RWPE2 (cell line): ENCODE data around the gene OR2AE1.

Source experiments
- ATAC-seq: fragments of 200-7000 bp; cut with Tn5 transposase; 3 replicates; pipeline ENCODE4 v1.9.1; 2021; ENCODE audit warnings: low read depth
- DNase-seq: peaks from one replicate; pipeline ENCODE4 v3.0.0-alpha.2; 2020; ENCODE audit warnings: low spot score
- H3K27ac ChIP-seq: fragments of 450-650 bp; 2 replicates; pipeline ENCODE4 v1.5.1; 2017; ENCODE audit warnings: mild to moderate bottlenecking; ENCODE audit not compliant: poor library complexity, severe bottlenecking
- H3K27me3 ChIP-seq: fragments of 250-450 bp; sonication (Bioruptor Pico); 2 replicates; pipeline ENCODE4 v1.5.1; 2021; ENCODE audit warnings: mild to moderate bottlenecking, moderate library complexity; ENCODE audit not compliant: insufficient read depth, poor library complexity, severe bottlenecking
- H3K36me3 ChIP-seq: fragments of 250-450 bp; sonication (Bioruptor Pico); 2 replicates; pipeline ENCODE4 v1.5.1; 2020; ENCODE audit warnings: low read depth, mild to moderate bottlenecking, moderate library complexity
- H3K4me1 ChIP-seq: fragments of 250-450 bp; sonication (Bioruptor Pico); 2 replicates; pipeline ENCODE4 v1.5.1; 2021; ENCODE audit warnings: mild to moderate bottlenecking, moderate library complexity; ENCODE audit not compliant: insufficient read depth, poor library complexity, severe bottlenecking
- H3K4me3 ChIP-seq: fragments of 250-450 bp; sonication (Bioruptor Pico); 2 replicates; pipeline ENCODE4 v1.5.1; 2021; ENCODE audit warnings: mild to moderate bottlenecking, moderate library complexity; ENCODE audit not compliant: severe bottlenecking
- H3K9me3 ChIP-seq: fragments of 250-450 bp; sonication (Bioruptor Pico); 2 replicates; pipeline ENCODE4 v1.5.1; 2021; ENCODE audit warnings: mild to moderate bottlenecking, moderate library complexity; ENCODE audit not compliant: severe bottlenecking
- CTCF ChIP-seq: fragments of 450-650 bp; IDR thresholded peaks from one replicate; pipeline ENCODE4 v1.5.1; 2017; ENCODE audit warnings: mild to moderate bottlenecking, moderate library complexity; ENCODE audit not compliant: poor library complexity, severe bottlenecking

Gene OR2AE1

GRCh38 chr7:99876933-99877332 lies at the start of gene OR2AE1:
Gene OR2AE1 (minus strand): TSS chr7:99877033. CDS start chr7:99877033, 0 bp downstream.
- ATAC-seq, result no peak
- Histone ChIP-seq H3K4me1 (no peaks in the 10 kb centered on the region), H3K36me3 (no peaks in the 10 kb centered on the region), H3K27ac (no peak within 1 kb of the TSS), H3K9me3 (no peaks in the 10 kb centered on the region), H3K4me3 (no peak within 1 kb of the TSS), H3K27me3 (no peaks in the 10 kb centered on the region)
- DNase-seq, result no peak
- TF ChIP-seq CTCF, result no peak

- ATAC-seq, result no peak
- Histone ChIP-seq H3K9me3 (no peaks in the 10 kb centered on the region), H3K27ac (no peak overlapping the region), H3K27me3 (no peaks in the 10 kb centered on the region), H3K4me3 (no peak overlapping the region), H3K4me1 (no peaks in the 10 kb centered on the region), H3K36me3 (no peaks in the 10 kb centered on the region)
- no peak for TF ChIP-seq CTCF
- no peak for DNase-seq
Observed at GRCh38 chr7:99926321-99926720, 49.5 kb upstream of the OR2AE1 start.

GRCh38 chr7:99923200-99923599 lies 46.4 kb upstream of the OR2AE1 start:
- Histone ChIP-seq H3K36me3 (0 out of 2 replicates have a peak, but pooled peaks cover 6% of the 10 kb centered on the region), H3K27me3 (no peaks in the 10 kb centered on the region), H3K27ac (no peak overlapping the region), H3K4me3 (no peak overlapping the region), H3K9me3 (no peaks in the 10 kb centered on the region), H3K4me1 (peaks cover 6% of the 10 kb centered on the region)
- TF ChIP-seq CTCF, result no peak
- ATAC-seq (no peak), DNase-seq (no peak)

- no peaks in the 10 kb centered on the region for H3K27me3 ChIP-seq
- DNase-seq (no peak), ATAC-seq (no peak)
- H3K4me1 ChIP-seq, result peaks cover 12% of the 10 kb centered on the region
- peak overlapping the region; percentile 51 for H3K27ac ChIP-seq
- H3K9me3 ChIP-seq, result no peaks in the 10 kb centered on the region
- TF ChIP-seq CTCF, result no peak
- peaks cover 30% of the 10 kb centered on the region for H3K36me3 ChIP-seq
- peak overlapping the region; percentile 59 for H3K4me3 ChIP-seq
Observed at GRCh38 chr7:99920149-99920548, 43.3 kb upstream of the OR2AE1 start.

GRCh38 chr7:99919814-99920112 lies 42.9 kb upstream of the OR2AE1 start:
- DNase-seq (no peak), ATAC-seq (no peak)
- Histone ChIP-seq H3K4me3 (peak overlapping the region; percentile 59), H3K9me3 (no peaks in the 10 kb centered on the region), H3K27me3 (no peaks in the 10 kb centered on the region), H3K4me1 (peaks cover 12% of the 10 kb centered on the region), H3K36me3 (peaks cover 30% of the 10 kb centered on the region), H3K27ac (peak overlapping the region; percentile 51)
- no peak for TF ChIP-seq CTCF
